Thyroid gland (tissue), 4 donors: ENCODE data around the gene MDFI. TPM values are rescaled to one million over a fixed set of nuclear protein-coding genes. Genes with fewer than 3 reads are reported as not detected.

Experiments used
- DNase-seq, 2 donors: peaks; one replicate each; pipeline ENCODE4 v3.0.0-alpha.2; 2019
- H3K27ac ChIP-seq, 3 donors: fragments of 200-600 bp; sonication (generic); 1 replicate in 2 of 3; 2 replicates in 1 of 3; pipeline ENCODE4 v1.5.1; 2016 to 2019; ENCODE audit warnings: mild to moderate bottlenecking in 1 of 3, moderate library complexity in 1 of 3
- H3K27me3 ChIP-seq: fragments of 200-600 bp; sonication (generic); one replicate; pipeline ENCODE4 v1.5.1; 2019
- H3K36me3 ChIP-seq, 2 donors: fragments of 200-600 bp; sonication (generic); one replicate each; pipeline ENCODE4 v1.5.1; 2016 to 2019
- H3K4me1 ChIP-seq, 2 donors: fragments of 200-600 bp; sonication (generic); one replicate each; pipeline ENCODE4 v1.5.1; 2017 to 2019
- H3K4me3 ChIP-seq, 3 donors: fragments of 200-600 bp; sonication (generic); replicated peaks in 1 of 3; 1 replicate in 2 of 3; 2 replicates in 1 of 3; pipeline ENCODE4 v1.5.1; 2016; ENCODE audit warnings: mild to moderate bottlenecking in 1 of 3
- H3K9me3 ChIP-seq: fragments of 200-600 bp; sonication (generic); one replicate; pipeline ENCODE4 v1.5.1; 2017
- CTCF ChIP-seq, 6 experiments: fragments of 200-600 bp in 3 of 6; fragments of 450-650 bp in 3 of 6; sonication (generic) in 3 of 6; IDR thresholded peaks; one replicate each; pipeline ENCODE4 v1.5.1; 2016 to 2019; ENCODE audit warnings: antibody characterized with exemption in 6 of 6, mild to moderate bottlenecking in 2 of 6, inconsistent platforms in 1 of 6, moderate library complexity in 1 of 6
- POLR2A ChIP-seq, 2 donors: fragments of 450-650 bp; IDR thresholded peaks; one replicate each; pipeline ENCODE4 v1.6.1; 2017; ENCODE audit warnings: antibody characterized with exemption in 2 of 2, mild to moderate bottlenecking in 2 of 2, moderate library complexity in 1 of 2
- WGBS, 2 donors: methylation state at CpG; one replicate each; pipeline ENCODE4 v1.1.5; 2017; 5-methylcytosine and 5-hydroxymethylcytosine counted together
- intact Hi-C: fragments of 100-400 bp; cut with DNase I; formaldehyde crosslinking; loops from one replicate; pipeline ENCODE4 v1.15.1; 2023
- total RNA-seq, 4 donors: library from RNA; depleted of rRNA; stranded (reverse); fragments of >200 nt; gene quantifications; one replicate each; pipeline ENCODE4 v1.2.3, GENCODE V29; 2016

Gene MDFI
- total RNA-seq, 4 donors from 2014 or later: 2.9 to 9.3 (median 6.5) TPM

GRCh38 chr6:41693281-41694240 lies 55.3 kb downstream of the MDFI start:
- intact Hi-C loops: no loop called here
- peaks cover 20 to 27% of the 10 kb centered on the region in 2 donors for H3K4me1 ChIP-seq
- no peak overlapping the region for H3K27ac ChIP-seq

GRCh38 chr6:41694815-41695526 lies 56.7 kb downstream of the MDFI start:
- 89 to 90% methylated on average over 5 to 6 of the region's 6 CpGs for WGBS, 2 donors
- Histone ChIP-seq H3K4me3 (no peak overlapping the region), H3K9me3 (no peaks in the 10 kb centered on the region), H3K27ac (no peak overlapping the region), H3K27me3 (no peaks in the 10 kb centered on the region), H3K36me3 (peaks cover 8 to 11% of the 10 kb centered on the region in 2 donors), H3K4me1 (peaks cover 9 to 16% of the 10 kb centered on the region in 2 donors)
- intact Hi-C loops: no loop called here
- TF ChIP-seq CTCF (IDR thresholded peaks at IDR 0.05) (no peak), POLR2A (IDR thresholded peaks at IDR 0.05) (no peak)
- DNase-seq: no peak

More at GRCh38 chr6:41693281-41694240, 55.3 kb downstream of the MDFI start:
- peak; percentile 48 to 50 for DNase-seq
- Histone ChIP-seq H3K27me3 (no peaks in the 10 kb centered on the region), H3K9me3 (no peaks in the 10 kb centered on the region), H3K4me3 (no peak overlapping the region), H3K36me3 (peaks cover 8 to 11% of the 10 kb centered on the region in 2 donors)
- no peak for TF ChIP-seq CTCF (IDR thresholded peaks at IDR 0.05)
- no peak for TF ChIP-seq POLR2A (IDR thresholded peaks at IDR 0.05)
- 71 to 78% methylated on average over 5 to 9 of the region's 10 CpGs for WGBS, 2 donors

GRCh38 chr6:41695825-41696224 lies 57.6 kb downstream of the MDFI start:
- WGBS, 2 donors: 70 to 87% methylated on average over 2 to 6 of the region's 6 CpGs
- Histone ChIP-seq H3K9me3 (no peaks in the 10 kb centered on the region), H3K36me3 (peaks cover 2 to 3% of the 10 kb centered on the region in 2 donors), H3K27me3 (no peaks in the 10 kb centered on the region), H3K27ac (no peak overlapping the region), H3K4me3 (no peak overlapping the region), H3K4me1 (peaks cover 15 to 21% of the 10 kb centered on the region in 2 donors)
- DNase-seq: no peak
- TF ChIP-seq CTCF (IDR thresholded peaks at IDR 0.05): no peak
- TF ChIP-seq POLR2A (IDR thresholded peaks at IDR 0.05): no peak
- intact Hi-C loops: no loop called here

- intact Hi-C loops: no loop called here
- no peaks in the 10 kb centered on the region for H3K27me3 ChIP-seq
- H3K9me3 ChIP-seq: no peaks in the 10 kb centered on the region
- H3K36me3 ChIP-seq: no peaks in the 10 kb centered on the region
- TF ChIP-seq POLR2A (IDR thresholded peaks at IDR 0.05) (no peak), CTCF (IDR thresholded peaks at IDR 0.05) (no peak)
- no peak for DNase-seq
- 97 to 98% methylated on average over 6 of the region's 6 CpGs for WGBS, 2 donors
- peaks cover 18 to 30% of the 10 kb centered on the region in 2 donors for H3K4me1 ChIP-seq
- no peak overlapping the region for H3K4me3 ChIP-seq
- no peak overlapping the region for H3K27ac ChIP-seq
Measured at GRCh38 chr6:41696788-41697187, 58.5 kb downstream of the MDFI start.
